GM12892 (cell line): ENCODE measurements around the gene HOXB6.

ENCODE experiments used
- POLR2A ChIP-seq: IDR thresholded peaks from 2 replicates; pipeline ENCODE4 v1.6.1; 2011; ENCODE audit warnings: low read depth, low read length, control low read depth
- POLR2AphosphoS5 ChIP-seq: IDR thresholded peaks from 2 replicates; pipeline ENCODE4 v1.6.1; 2011; ENCODE audit warnings: low read depth, low read length, control low read depth

DNA sequence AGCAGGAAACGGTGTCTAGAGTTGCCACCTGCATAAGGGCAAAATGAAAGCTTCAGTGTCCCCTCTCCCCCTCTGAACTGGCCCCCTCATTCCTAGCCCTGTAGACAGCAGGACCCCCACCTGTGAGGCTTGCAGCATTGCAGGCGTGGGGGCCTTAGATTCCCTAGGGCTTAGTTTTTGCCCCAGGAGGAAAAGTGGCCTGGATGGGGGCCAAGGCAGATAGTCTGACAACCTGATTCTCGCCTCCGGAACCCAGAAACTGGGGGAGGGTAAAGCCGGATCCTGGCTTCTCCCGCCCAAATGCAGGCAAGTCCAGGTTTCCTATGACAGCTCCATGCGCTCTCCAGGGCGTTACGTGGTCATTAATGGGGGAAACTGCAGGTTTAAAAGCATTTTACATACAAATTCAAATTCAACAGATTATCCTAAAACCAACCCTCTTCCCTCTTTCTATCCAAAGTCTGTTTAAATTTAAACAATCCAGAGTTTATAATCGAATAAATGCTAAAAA is 678 bp upstream of the HOXB6 start:
- TF ChIP-seq POLR2AphosphoS5 = no peak
- no peak for TF ChIP-seq POLR2A
